Kidney (tissue), 14 donors: Measurements from ENCODE around the gene SIRPB1. TPM values are rescaled to one million over a fixed set of nuclear protein-coding genes. Genes with fewer than 3 reads are reported as not detected.

Experiments used
- DNase-seq, 5 donors: peaks; one replicate each; pipeline ENCODE4 v3.0.0-alpha.2; 2013 to 2020
- FAIRE-seq: peaks from 2 replicates; lab custom pipeline; 2012; peaks lifted over from hg19 to GRCh38; lab: Jason Lieb, UNC
- H3K27ac ChIP-seq, 2 donors: one replicate each; pipeline ENCODE4 v1.7.0; 2013; ENCODE audit warnings: low read depth in 2 of 2, low read length in 2 of 2, inconsistent platforms in 1 of 2
- H3K27me3 ChIP-seq: one replicate; pipeline ENCODE4 v1.7.1; 2013; ENCODE audit warnings: low read length, inconsistent platforms; ENCODE audit not compliant: control insufficient read depth, insufficient read depth
- H3K36me3 ChIP-seq, 3 donors: one replicate each; pipeline versions ENCODE4 v1.7.0 to v1.7.1; 2013; ENCODE audit warnings: low read length in 3 of 3, control low read depth in 1 of 3, inconsistent platforms in 1 of 3; ENCODE audit not compliant: insufficient read depth in 3 of 3, control insufficient read depth in 2 of 3
- H3K4me1 ChIP-seq, 3 donors: one replicate each; pipeline versions ENCODE4 v1.7.0 to v1.7.1; 2013; ENCODE audit warnings: low read length in 3 of 3, inconsistent platforms in 1 of 3, low read depth in 1 of 3; ENCODE audit not compliant: control insufficient read depth in 2 of 3, insufficient read depth in 2 of 3
- H3K4me3 ChIP-seq, 3 donors: one replicate each; pipeline versions ENCODE4 v1.7.0 to v1.8.1; 2013; ENCODE audit warnings: low read length in 3 of 3, control low read depth in 1 of 3, inconsistent platforms in 1 of 3
- H3K9ac ChIP-seq, 3 donors: one replicate each; pipeline versions ENCODE4 v1.7.0 to v1.7.1; 2013; ENCODE audit warnings: low read length in 3 of 3, control low read depth in 1 of 3, inconsistent platforms in 1 of 3
- H3K9me3 ChIP-seq, 3 donors: one replicate each; pipeline versions ENCODE4 v1.7.0 to v1.7.1; 2013; ENCODE audit warnings: low read length in 3 of 3, control low read depth in 1 of 3, inconsistent platforms in 1 of 3; ENCODE audit not compliant: control insufficient read depth in 2 of 3, insufficient read depth in 1 of 3
- intact Hi-C: fragments of 100-400 bp; cut with DNase I; formaldehyde crosslinking; loops from one replicate; pipeline ENCODE4 v1.11.1; 2022
- polyA plus RNA-seq: library from polyadenylated mRNA; stranded (reverse); fragments of 350-450 nt; fragmentation: Illumina TruSeq; extraction: RNeasy Lipid Tissue Mini Kit (QIAGEN cat#74804); gene quantifications from one replicate; pipeline ENCODE4 v1.2.3, GENCODE V29; 2014; ENCODE audit warnings: low read depth, low replicate concordance; ENCODE audit not compliant: insufficient read depth
- total RNA-seq: library from RNA; stranded (reverse); fragmentation: NEBNext Ultra II Directional; extraction: Animal tissue kit (Norgen Biotek cat#: 25700); gene quantifications from one replicate; pipeline ENCODE4 v1.2.1, GENCODE V29; 2021
- TF ChIP-seq, protein P1 (sequence below): IDR thresholded peaks from 3 replicates; pipeline ENCODE4 v1.5.1; 2012; ENCODE audit warnings: mild to moderate bottlenecking, moderate library complexity, borderline replicate concordance; ENCODE audit not compliant: insufficient read depth; ENCODE audit errors: extremely low read depth
- donor health status: control.
- donor health status: control.
- donor health status: control.
- donor health status: control.
- donor health status: control.
- donor health status: DM: yes; HTN: yes; CAD: no.
- donor health status: Normal renal cell carcinoma (clear cell type).

SIRPB1 gene
- total and polyA plus RNA-seq, 2 donors from 2014 or later, result 0.58 to 8.2 TPM

- Histone ChIP-seq H3K27me3 (no peaks in the 10 kb centered on the region), H3K9ac (no peak overlapping the region), H3K36me3 (no peaks in the 10 kb centered on the region), H3K4me1 (no peaks in the 10 kb centered on the region), H3K4me3 (no peak overlapping the region), H3K9me3 (no peaks in the 10 kb centered on the region), H3K27ac (no peak overlapping the region)
- DNase-seq (no peak), FAIRE-seq (no peak)
- intact Hi-C loops, result no loop called here
- TF ChIP-seq, protein P1, sequence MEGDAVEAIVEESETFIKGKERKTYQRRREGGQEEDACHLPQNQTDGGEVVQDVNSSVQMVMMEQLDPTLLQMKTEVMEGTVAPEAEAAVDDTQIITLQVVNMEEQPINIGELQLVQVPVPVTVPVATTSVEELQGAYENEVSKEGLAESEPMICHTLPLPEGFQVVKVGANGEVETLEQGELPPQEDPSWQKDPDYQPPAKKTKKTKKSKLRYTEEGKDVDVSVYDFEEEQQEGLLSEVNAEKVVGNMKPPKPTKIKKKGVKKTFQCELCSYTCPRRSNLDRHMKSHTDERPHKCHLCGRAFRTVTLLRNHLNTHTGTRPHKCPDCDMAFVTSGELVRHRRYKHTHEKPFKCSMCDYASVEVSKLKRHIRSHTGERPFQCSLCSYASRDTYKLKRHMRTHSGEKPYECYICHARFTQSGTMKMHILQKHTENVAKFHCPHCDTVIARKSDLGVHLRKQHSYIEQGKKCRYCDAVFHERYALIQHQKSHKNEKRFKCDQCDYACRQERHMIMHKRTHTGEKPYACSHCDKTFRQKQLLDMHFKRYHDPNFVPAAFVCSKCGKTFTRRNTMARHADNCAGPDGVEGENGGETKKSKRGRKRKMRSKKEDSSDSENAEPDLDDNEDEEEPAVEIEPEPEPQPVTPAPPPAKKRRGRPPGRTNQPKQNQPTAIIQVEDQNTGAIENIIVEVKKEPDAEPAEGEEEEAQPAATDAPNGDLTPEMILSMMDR, result no peak
Measured at GRCh38 chr20:1595333-1595732, 24.5 kb downstream of the SIRPB1 start.

DNA sequence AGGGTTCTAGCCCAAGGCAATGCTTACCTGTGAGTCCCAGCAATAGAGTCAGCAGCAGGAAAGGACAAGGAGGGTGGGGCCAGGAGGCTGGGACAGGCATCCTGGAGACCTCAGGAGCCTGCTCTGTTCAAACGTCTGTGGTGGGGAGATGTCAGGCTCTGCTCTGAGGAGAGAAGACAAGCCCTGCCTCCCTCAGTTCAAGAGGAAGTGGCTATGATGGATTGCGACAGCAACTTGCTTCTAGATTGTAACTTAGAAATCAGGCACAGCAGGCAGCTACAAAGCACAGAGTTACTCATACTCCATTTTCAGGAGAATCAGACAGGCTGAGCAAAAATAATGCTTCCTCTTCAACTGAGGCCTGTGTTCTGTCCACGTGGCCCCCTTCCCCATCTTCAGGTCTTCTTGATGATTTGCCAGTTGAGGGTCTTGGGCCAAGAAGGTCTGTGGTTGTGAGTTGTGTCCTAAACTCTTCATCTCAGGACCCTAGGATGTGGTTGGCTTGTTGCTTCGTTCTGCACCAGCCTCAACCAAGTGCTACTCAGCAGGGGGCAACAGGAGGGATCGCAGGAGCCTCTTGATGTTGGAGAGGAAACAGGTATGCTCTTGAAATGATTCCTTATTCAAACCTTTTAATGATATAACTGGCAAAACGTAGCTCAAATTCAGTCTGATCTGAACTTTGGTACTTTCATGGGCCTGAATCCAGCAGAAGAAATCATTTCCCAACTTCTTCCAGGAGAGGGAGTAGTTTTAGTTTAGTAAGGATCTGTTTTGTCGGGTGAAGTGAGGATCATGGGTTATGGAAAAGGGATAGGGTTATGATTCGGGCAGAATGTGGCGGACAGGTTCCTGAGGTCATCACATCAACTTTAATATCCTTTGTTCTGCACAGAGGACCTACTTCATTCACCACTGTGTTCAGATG lies 31.0 kb downstream of the SIRPB1 start:
- TF ChIP-seq, protein P1, result no peak
- Histone ChIP-seq H3K36me3 (no peaks in the 10 kb centered on the region), H3K4me3 (no peak overlapping the region), H3K9ac (no peak overlapping the region), H3K4me1 (no peaks in the 10 kb centered on the region), H3K27ac (no peak overlapping the region), H3K27me3 (no peaks in the 10 kb centered on the region), H3K9me3 (no peaks in the 10 kb centered on the region)
- intact Hi-C loops, result no loop called here
- no peak for FAIRE-seq
- DNase-seq, result no peak

DNA sequence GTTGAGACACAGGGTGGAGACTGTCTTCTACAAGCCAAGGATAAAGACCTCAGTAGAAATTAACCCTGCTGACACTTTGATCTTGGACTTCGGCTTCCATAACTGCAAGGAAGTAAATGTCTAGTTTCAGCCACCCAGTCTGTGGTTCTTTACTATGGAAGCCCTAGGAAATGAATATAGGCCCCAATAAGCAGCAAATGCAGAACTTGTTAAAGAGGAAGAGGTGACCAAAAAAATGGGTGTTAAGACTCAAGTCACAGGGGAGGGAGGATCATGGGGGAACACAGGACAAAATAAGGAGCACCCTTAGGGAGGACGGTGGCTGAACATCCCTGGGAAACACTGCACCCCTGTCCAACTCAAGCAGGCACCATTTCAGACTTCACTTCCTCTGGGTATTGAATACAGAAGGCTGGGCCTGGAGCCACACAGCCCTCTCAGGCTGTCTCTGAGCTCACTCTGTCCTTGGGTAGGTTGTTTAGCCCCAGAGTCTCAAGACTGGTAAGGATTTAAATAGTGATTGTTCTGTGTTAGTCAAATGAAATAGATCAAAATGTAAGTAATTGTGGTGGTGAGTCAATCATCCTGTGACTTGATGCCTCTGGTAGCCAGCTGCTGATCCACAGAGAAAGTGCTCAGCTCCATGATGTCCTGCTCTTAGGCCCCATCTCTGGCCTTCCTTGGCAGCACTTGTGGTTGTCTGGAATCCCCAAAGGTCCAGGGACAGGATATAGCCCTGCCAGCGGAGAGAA lies 31.9 kb downstream of the SIRPB1 start:
- H3K27me3 ChIP-seq, result no peaks in the 10 kb centered on the region
- H3K9ac ChIP-seq, result no peak overlapping the region
- H3K27ac ChIP-seq, result no peak overlapping the region
- H3K9me3 ChIP-seq, result no peaks in the 10 kb centered on the region
- FAIRE-seq, result no peak
- no peak for DNase-seq
- H3K36me3 ChIP-seq, result no peaks in the 10 kb centered on the region
- intact Hi-C loops, result no loop called here
- no peak overlapping the region for H3K4me3 ChIP-seq
- TF ChIP-seq, protein P1, result no peak
- no peaks in the 10 kb centered on the region for H3K4me1 ChIP-seq
